K562 (cell line): ENCODE results near the gene PPHLN1. TPM values are rescaled to one million over a fixed set of nuclear protein-coding genes. Genes with fewer than 3 reads are reported as not detected.
A peak's percentile ranks its signal among the peaks of the same experiment; 100 is the strongest.

Source experiments
- ARHGAP35 ChIP-seq: fragments of 450-650 bp; IDR thresholded peaks from 2 replicates; pipeline ENCODE4 v1.6.1; 2018; ENCODE audit not compliant: partially characterized antibody
- ATF1 ChIP-seq, 2 experiments: fragments of 450-650 bp in 1 of 2; IDR thresholded peaks; 2 replicates each; pipeline ENCODE4 v1.6.1; 2016; ENCODE audit warnings: missing compliant biosample characterization in 1 of 2, missing genetic modification characterization in 1 of 2
- CHAMP1 ChIP-seq: fragments of 450-650 bp; IDR thresholded peaks from 2 replicates; pipeline ENCODE4 v1.6.1; 2016; ENCODE audit warnings: mild to moderate bottlenecking
- CTBP1 ChIP-seq: fragments of 450-650 bp; IDR thresholded peaks from 2 replicates; pipeline ENCODE4 v1.6.1; 2016; ENCODE audit warnings: borderline replicate concordance
- DMBX1 ChIP-seq: fragments of 250-450 bp; sonication (Bioruptor Pico); IDR thresholded peaks from 2 replicates; pipeline ENCODE4 v1.8.0; 2022; ENCODE audit warnings: inconsistent platforms, mild to moderate bottlenecking, moderate library complexity, borderline replicate concordance
- GATAD2B ChIP-seq: fragments of 450-650 bp; IDR thresholded peaks from 2 replicates; pipeline ENCODE4 v1.6.1; 2017; ENCODE audit warnings: mild to moderate bottlenecking, borderline replicate concordance
- TAF15 ChIP-seq: fragments of 200-400 bp; formaldehyde crosslinking; IDR thresholded peaks from 2 replicates; pipeline ENCODE4 v1.6.1; 2017; ENCODE audit warnings: mild to moderate bottlenecking, low read depth, low read length, moderate library complexity
- TEAD4 ChIP-seq, 2 experiments: sonication (generic) in 1 of 2; formaldehyde crosslinking in 1 of 2; IDR thresholded peaks; 2 replicates each; pipeline versions ENCODE4 v1.6.1 to v1.8.0; 2012 to 2022; ENCODE audit warnings: borderline replicate concordance in 1 of 2, inconsistent platforms in 1 of 2, low read length in 1 of 2, mild to moderate bottlenecking in 1 of 2, missing genetic modification reagents in 1 of 2
- ZBTB5 ChIP-seq: fragments of 450-650 bp; IDR thresholded peaks from 2 replicates; pipeline ENCODE4 v1.6.1; 2017; ENCODE audit warnings: antibody characterized with exemption
- ZFP91 ChIP-seq: sonication (generic); formaldehyde crosslinking; IDR thresholded peaks from 2 replicates; pipeline ENCODE4 v1.8.0; 2022; ENCODE audit warnings: mild to moderate bottlenecking, missing genetic modification reagents
- ZNF311 ChIP-seq: fragments of 250-450 bp; sonication (Bioruptor Pico); IDR thresholded peaks from 2 replicates; pipeline ENCODE4 v1.4.0; 2020; ENCODE audit warnings: mild to moderate bottlenecking, moderate library complexity
- ZNF316 ChIP-seq: fragments of 450-650 bp; IDR thresholded peaks from 2 replicates; pipeline ENCODE4 v1.6.1; 2016
- ZNF324 ChIP-seq: fragments of 250-450 bp; sonication (Bioruptor Pico); IDR thresholded peaks from 2 replicates; pipeline ENCODE4 v1.4.0; 2020; ENCODE audit warnings: mild to moderate bottlenecking
- ZNF398 ChIP-seq: fragments of 250-450 bp; sonication (Bioruptor Pico); IDR thresholded peaks from 2 replicates; pipeline ENCODE4 v1.8.0; 2021; ENCODE audit warnings: moderate library complexity, mild to moderate bottlenecking, inconsistent platforms
- ZNF449 ChIP-seq: fragments of 250-450 bp; sonication (Bioruptor Pico); IDR thresholded peaks from 2 replicates; pipeline ENCODE4 v1.8.0; 2022; ENCODE audit warnings: moderate library complexity, mild to moderate bottlenecking, inconsistent platforms
- polyA plus RNA-seq, 8 experiments: library from polyadenylated mRNA; depleted of rRNA in 4 of 8; stranded (reverse) in 5 of 8; unstranded in 3 of 8; fragments of >200 nt; fragmentation: Nextera tagmentation in 2 of 8; fragmentation: Illumina TruSeq in 1 of 8; extraction: Ambion mirVana in 2 of 8; extraction: Trizol in 1 of 8; gene quantifications; 2 replicates each; pipeline versions ENCODE4 v1.2.1 to v1.2.3, GENCODE V29; 2011 to 2014; ENCODE audit warnings: inconsistent platforms in 1 of 8, missing spikeins in 1 of 8
- total RNA-seq, 7 experiments: library from RNA; depleted of rRNA in 6 of 7; stranded (reverse); fragments of >200 nt in 6 of 7; fragmentation: Illumina TruSeq in 2 of 7; extraction: Trizol in 2 of 7; gene quantifications; 2 replicates each; pipeline versions ENCODE4 v1.2.1 to v1.2.3, GENCODE V29; 2011 to 2021; ENCODE audit warnings: low replicate concordance in 1 of 7

The PPHLN1 gene
- total and polyA plus RNA-seq, 9 of the 15 experiments (the other 6 are each of a cell fraction or from before 2014, with no cell fraction given), result 66.3 to 112 (median 93.6) TPM

GRCh38 chr12:42325653-42326474 lies at the start of gene PPHLN1, which contains the start of gene ZCRB1 (continued):
- TF ChIP-seq ZNF449 (CRISPR knock-in tag), result no peak
- no peak for TF ChIP-seq ZBTB5
- no peak for TF ChIP-seq DMBX1 (CRISPR knock-in tag)
- TF ChIP-seq ZNF398 (CRISPR knock-in tag), result no peak
- TF ChIP-seq CHAMP1, result no peak
- TF ChIP-seq ZNF316, result no peak; the same call in 1 of the 2 replicates
- TF ChIP-seq ZNF324 (CRISPR knock-in tag), result no peak
- TF ChIP-seq CTBP1, result peak; percentile 63; the same call in 1 of the 2 replicates
- TF ChIP-seq ARHGAP35, result no peak
- TF ChIP-seq ATF1 (CRISPR knock-in tag; IDR thresholded peaks at IDR 0.05), result peak; percentile 86
- peak; percentile 98 for TF ChIP-seq ATF1 (tag; IDR thresholded peaks at IDR 0.05)
- TF ChIP-seq TAF15, result no peak
- no peak for TF ChIP-seq GATAD2B
- no peak for TF ChIP-seq ZNF311 (CRISPR knock-in tag)
- TF ChIP-seq TEAD4 (IDR thresholded peaks at IDR 0.05; ENCODE audit: low read length), result no peak
- 0 out of 2 replicates have a peak, but pooled peaks have one; percentile 11 for TF ChIP-seq TEAD4 (CRISPR knock-in tag; IDR thresholded peaks at IDR 0.05; ENCODE audit: borderline replicate concordance)
- TF ChIP-seq ZFP91 (CRISPR knock-in tag), result no peak
